Caco-2 (cell line): ENCODE data around the gene ASMTL. TPM values are rescaled to one million over a fixed set of nuclear protein-coding genes. Genes with fewer than 3 reads are reported as not detected.
A peak's percentile ranks its signal among the peaks of the same experiment; 100 is the strongest.
"Not testable (repeated sequence)": the region's sequence is repeated elsewhere in the genome, so short reads cannot be mapped to it uniquely, and the experiment has no call there.

ENCODE experiments used
- BruUV-seq: library from RNA; stranded (reverse); fragments of 400-500 nt; replicated peaks from 2 replicates; lab custom pipeline; 2021; lab: Mats Ljungman, UMichigan
- CTCF ChIA-PET: fragments of 300-600 bp; sonication (Branson Sonifier 250); formaldehyde crosslinking; loops from one replicate; lab custom pipeline; 2022; ENCODE audit warnings: antibody characterized with exemption; lab: Charles Lee
- POLR2A ChIA-PET: fragments of 300-600 bp; sonication (Branson Sonifier 250); formaldehyde crosslinking; loops from one replicate; lab custom pipeline; 2022; ENCODE audit warnings: antibody characterized with exemption; lab: Charles Lee
- DNase-seq, 2 experiments: peaks; one replicate each; pipeline versions ENCODE4 v3.0.0 to v3.0.0-alpha.2; 2020 to 2022
- H3K27me3 ChIP-seq: replicated peaks from 2 replicates; pipeline ENCODE4 v1.6.0; 2011; ENCODE audit warnings: low read length; ENCODE audit not compliant: control insufficient read depth, insufficient read depth
- H3K36me3 ChIP-seq: 2 replicates; pipeline ENCODE4 v1.5.1; 2011; ENCODE audit warnings: low read length; ENCODE audit not compliant: control insufficient read depth, insufficient read depth
- H3K4me1 ChIP-seq: fragments of 250-450 bp; sonication (Bioruptor Pico); 2 replicates; pipeline ENCODE4 v1.5.1; 2020; ENCODE audit warnings: mild to moderate bottlenecking
- H3K4me3 ChIP-seq: 2 replicates; pipeline ENCODE4 v1.5.1; 2011; ENCODE audit warnings: low read depth, mild to moderate bottlenecking, control low read depth, low read length
- H3K9me3 ChIP-seq: fragments of 250-450 bp; sonication (Bioruptor Pico); 2 replicates; pipeline ENCODE4 v1.5.1; 2020; ENCODE audit warnings: mild to moderate bottlenecking, moderate library complexity
- H3K27ac Mint-ChIP-seq: one replicate; pipeline ENCODE4 v1.8.0; 2022; ENCODE audit warnings: mixed read lengths; ENCODE audit not compliant: unreplicated experiment
- H3K27me3 Mint-ChIP-seq: one replicate; pipeline ENCODE4 v1.8.0; 2022; ENCODE audit warnings: mixed read lengths; ENCODE audit not compliant: insufficient read depth, unreplicated experiment
- H3K36me3 Mint-ChIP-seq: one replicate; pipeline ENCODE4 v1.8.0; 2022; ENCODE audit warnings: mild to moderate bottlenecking, mixed read lengths; ENCODE audit not compliant: insufficient read depth, unreplicated experiment
- H3K4me1 Mint-ChIP-seq: one replicate; pipeline ENCODE4 v1.8.0; 2022; ENCODE audit warnings: low read depth, mixed read lengths; ENCODE audit not compliant: unreplicated experiment
- H3K4me3 Mint-ChIP-seq: one replicate; pipeline ENCODE4 v1.8.0; 2022; ENCODE audit warnings: mild to moderate bottlenecking, moderate library complexity, mixed read lengths; ENCODE audit not compliant: unreplicated experiment
- H3K9me3 Mint-ChIP-seq: one replicate; pipeline ENCODE4 v1.8.0; 2022; ENCODE audit warnings: mixed read lengths; ENCODE audit not compliant: unreplicated experiment
- CTCF ChIP-seq, 2 experiments: fragments of 200-600 bp in 1 of 2; IDR thresholded peaks; 1 replicate in 1 of 2; 2 replicates in 1 of 2; pipeline versions ENCODE4 v1.5.1 to v1.8.0; 2011 to 2022; ENCODE audit warnings: antibody characterized with exemption in 1 of 2, control low read depth in 1 of 2, inconsistent platforms in 1 of 2, low read depth in 1 of 2, low read length in 1 of 2, mild to moderate bottlenecking in 1 of 2, moderate library complexity in 1 of 2; ENCODE audit not compliant: insufficient read depth in 1 of 2, severe bottlenecking in 1 of 2, unreplicated experiment in 1 of 2
- intact Hi-C: fragments of 100-400 bp; cut with micrococcal nuclease; formaldehyde crosslinking; loops from one replicate; pipeline ENCODE4 v1.10.0; 2022; ENCODE audit not compliant: unreplicated experiment
- total RNA-seq: library from RNA; stranded (reverse); gene quantifications from 2 replicates; pipeline ENCODE4 v1.2.3, GENCODE V29; 2022

Gene ASMTL
- total RNA-seq, 1 experiment from 2014 or later: 17.4 TPM

- H3K27ac Mint-ChIP-seq: no peak overlapping the region
- Histone ChIP-seq H3K9me3 (no peaks in the 10 kb centered on the region), H3K27me3 (no peaks in the 10 kb centered on the region), H3K4me1 (no peaks in the 10 kb centered on the region), H3K36me3 (no peaks in the 10 kb centered on the region), H3K4me3 (no peak overlapping the region)
- POLR2A ChIA-PET: no interaction called here
- H3K27me3 Mint-ChIP-seq: no peaks in the 10 kb centered on the region
- no TSS peak for BruUV-seq
- CTCF ChIA-PET: no interaction called here
- intact Hi-C loops: no loop called here
- peaks cover 6% of the 10 kb centered on the region for H3K36me3 Mint-ChIP-seq
- DNase-seq: no peak
- H3K4me1 Mint-ChIP-seq: no peaks in the 10 kb centered on the region
- no peak for TF ChIP-seq CTCF (IDR thresholded peaks at IDR 0.05; ENCODE audit: insufficient read depth in 1 of 2, low read depth in 1 of 2, low read length in 1 of 2, severe bottlenecking in 1 of 2, unreplicated experiment in 1 of 2)
- H3K9me3 Mint-ChIP-seq: no peaks in the 10 kb centered on the region
- H3K4me3 Mint-ChIP-seq: no peak overlapping the region
Observed at GRCh38 chrX:1368385-1368698, 84.4 kb downstream of the ASMTL start.

GRCh38 chrX:1366363-1366762 is 86.3 kb downstream of the ASMTL start:
- H3K27me3 ChIP-seq, H3K4me3 Mint-ChIP-seq, H3K4me3 ChIP-seq, BruUV-seq, H3K27me3 Mint-ChIP-seq, POLR2A ChIA-PET, intact Hi-C loops, H3K4me1 ChIP-seq, H3K9me3 ChIP-seq, H3K36me3 ChIP-seq, DNase-seq, H3K4me1 Mint-ChIP-seq, H3K27ac Mint-ChIP-seq, CTCF ChIA-PET: not testable (repeated sequence)
- Mint-ChIP-seq H3K9me3 (peaks cover 14% of the 10 kb centered on the region), H3K36me3 (peaks cover 14% of the 10 kb centered on the region)

- Mint-ChIP-seq H3K36me3 (peaks cover 8% of the 10 kb centered on the region), H3K4me1 (no peaks in the 10 kb centered on the region), H3K27ac (no peak overlapping the region), H3K4me3 (no peak overlapping the region), H3K27me3 (peaks cover 14% of the 10 kb centered on the region), H3K9me3 (peaks cover 14% of the 10 kb centered on the region)
- ChIA-PET CTCF (no interaction called here), POLR2A (no interaction called here)
- no peak overlapping the region for H3K4me3 ChIP-seq
- no peak for TF ChIP-seq CTCF (IDR thresholded peaks at IDR 0.05; ENCODE audit: insufficient read depth in 1 of 2, low read depth in 1 of 2, low read length in 1 of 2, severe bottlenecking in 1 of 2, unreplicated experiment in 1 of 2)
- intact Hi-C loops: no loop called here
- H3K9me3 ChIP-seq: no peaks in the 10 kb centered on the region
- no peaks in the 10 kb centered on the region for H3K4me1 ChIP-seq
- H3K27me3 ChIP-seq: no peaks in the 10 kb centered on the region
- DNase-seq: no peak
- H3K36me3 ChIP-seq: no peaks in the 10 kb centered on the region
- BruUV-seq: no TSS peak
Observed at GRCh38 chrX:1361910-1362309, 90.8 kb downstream of the ASMTL start.

- Histone ChIP-seq H3K9me3 (no peaks in the 10 kb centered on the region), H3K27me3 (no peaks in the 10 kb centered on the region), H3K36me3 (no peaks in the 10 kb centered on the region), H3K4me1 (no peaks in the 10 kb centered on the region), H3K4me3 (no peak overlapping the region)
- intact Hi-C loops: no loop called here
- BruUV-seq: no TSS peak
- Mint-ChIP-seq H3K27ac (no peak overlapping the region), H3K27me3 (peaks cover 14% of the 10 kb centered on the region), H3K4me1 (no peaks in the 10 kb centered on the region), H3K9me3 (peaks cover 14% of the 10 kb centered on the region), H3K36me3 (peaks cover 8% of the 10 kb centered on the region), H3K4me3 (no peak overlapping the region)
- TF ChIP-seq CTCF (IDR thresholded peaks at IDR 0.05; ENCODE audit: insufficient read depth in 1 of 2, low read depth in 1 of 2, low read length in 1 of 2, severe bottlenecking in 1 of 2, unreplicated experiment in 1 of 2): no peak
- peak in 1 of 2 experiments; percentile 6 for DNase-seq
- ChIA-PET CTCF (no interaction called here), POLR2A (no interaction called here)
Observed at GRCh38 chrX:1361275-1361674, 91.4 kb downstream of the ASMTL start.
